Measurements from ENCODE around the gene CADM4. TPM values are rescaled to one million over a fixed set of nuclear protein-coding genes. Genes with fewer than 3 reads are reported as not detected.

CADM4 gene
- total and polyA plus RNA-seq, 2 experiments from 2014 or later, result 16.6 to 22.7 TPM

DNA sequence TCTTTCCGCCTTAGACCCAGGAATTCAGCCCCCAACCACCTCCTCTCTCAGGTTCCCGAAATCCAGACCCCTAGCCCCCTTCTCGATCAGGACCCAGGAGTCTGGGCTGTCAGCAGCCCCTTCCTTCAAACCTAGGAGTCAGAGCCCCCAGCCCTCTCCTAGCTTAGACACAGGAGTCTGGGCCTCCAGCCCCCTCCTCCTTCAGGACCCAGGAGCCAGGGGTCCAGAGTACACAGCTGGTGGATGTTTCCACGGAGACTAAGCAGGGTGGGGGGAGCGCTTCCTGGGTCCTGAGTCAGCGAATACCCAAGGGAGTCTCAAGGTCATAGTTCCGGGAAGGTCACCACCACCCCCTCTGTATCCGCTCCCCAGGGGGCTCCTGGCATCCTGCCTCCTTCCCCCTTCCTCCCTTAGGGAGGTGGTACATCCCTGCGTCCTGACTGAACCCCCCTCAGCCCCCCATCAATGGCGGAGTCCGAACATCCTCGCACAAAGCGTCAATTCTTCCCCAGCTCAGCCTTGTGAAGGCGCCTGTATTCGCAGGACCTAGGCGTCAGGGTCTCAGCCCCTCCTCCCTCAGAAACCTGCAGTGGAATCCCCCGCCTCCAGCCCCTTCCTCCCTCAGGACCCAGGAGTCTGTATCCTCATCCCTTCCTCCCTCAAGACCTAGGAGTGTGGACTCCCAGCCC is 4.6 kb downstream of the CADM4 start:
- H3K36me3 ChIP-seq (replicated peaks; ENCODE audit: insufficient read depth, low read depth), result no peaks in the 10 kb centered on the region
- no peaks in the 10 kb centered on the region for H3K9me2 ChIP-seq (replicated peaks; ENCODE audit: insufficient read depth)
- H3K9me3 ChIP-seq (ENCODE audit: low read depth), result no peaks in the 10 kb centered on the region
- peaks cover 19% of the 10 kb centered on the region for H3K4me1 ChIP-seq (ENCODE audit: insufficient read depth)
- no peaks in the 10 kb centered on the region for H3K79me2 ChIP-seq
- TF ChIP-seq, protein P1, sequence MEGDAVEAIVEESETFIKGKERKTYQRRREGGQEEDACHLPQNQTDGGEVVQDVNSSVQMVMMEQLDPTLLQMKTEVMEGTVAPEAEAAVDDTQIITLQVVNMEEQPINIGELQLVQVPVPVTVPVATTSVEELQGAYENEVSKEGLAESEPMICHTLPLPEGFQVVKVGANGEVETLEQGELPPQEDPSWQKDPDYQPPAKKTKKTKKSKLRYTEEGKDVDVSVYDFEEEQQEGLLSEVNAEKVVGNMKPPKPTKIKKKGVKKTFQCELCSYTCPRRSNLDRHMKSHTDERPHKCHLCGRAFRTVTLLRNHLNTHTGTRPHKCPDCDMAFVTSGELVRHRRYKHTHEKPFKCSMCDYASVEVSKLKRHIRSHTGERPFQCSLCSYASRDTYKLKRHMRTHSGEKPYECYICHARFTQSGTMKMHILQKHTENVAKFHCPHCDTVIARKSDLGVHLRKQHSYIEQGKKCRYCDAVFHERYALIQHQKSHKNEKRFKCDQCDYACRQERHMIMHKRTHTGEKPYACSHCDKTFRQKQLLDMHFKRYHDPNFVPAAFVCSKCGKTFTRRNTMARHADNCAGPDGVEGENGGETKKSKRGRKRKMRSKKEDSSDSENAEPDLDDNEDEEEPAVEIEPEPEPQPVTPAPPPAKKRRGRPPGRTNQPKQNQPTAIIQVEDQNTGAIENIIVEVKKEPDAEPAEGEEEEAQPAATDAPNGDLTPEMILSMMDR (IDR thresholded peaks at IDR 0.05; ENCODE audit: poor library complexity), result no peak
- no peak for TF ChIP-seq EZH2 (IDR thresholded peaks at IDR 0.05; ENCODE audit: borderline replicate concordance)
- no peak for TF ChIP-seq EZH2phosphoT487 (IDR thresholded peaks at IDR 0.05; ENCODE audit: low read depth, severe bottlenecking, unreplicated experiment)
- peak overlapping the region; percentile 78 for H3K4me2 ChIP-seq
- DNase-seq (ENCODE audit: low spot score), result peak; percentile 63
- 10% methylated on average over 16 of the region's 17 CpGs for WGBS (ENCODE audit: low lambda C conversion rate, missing lambda C conversion rate)
- H3K27ac ChIP-seq, result peak overlapping the region; percentile 70
- H3K27me3 ChIP-seq, result no peaks in the 10 kb centered on the region
- H4K20me1 ChIP-seq (ENCODE audit: insufficient read depth, poor library complexity, severe bottlenecking), result no peaks in the 10 kb centered on the region
- peak overlapping the region; percentile 73 for H2AFZ ChIP-seq
- peak overlapping the region; percentile 30 for H3K4me3 ChIP-seq

DNA sequence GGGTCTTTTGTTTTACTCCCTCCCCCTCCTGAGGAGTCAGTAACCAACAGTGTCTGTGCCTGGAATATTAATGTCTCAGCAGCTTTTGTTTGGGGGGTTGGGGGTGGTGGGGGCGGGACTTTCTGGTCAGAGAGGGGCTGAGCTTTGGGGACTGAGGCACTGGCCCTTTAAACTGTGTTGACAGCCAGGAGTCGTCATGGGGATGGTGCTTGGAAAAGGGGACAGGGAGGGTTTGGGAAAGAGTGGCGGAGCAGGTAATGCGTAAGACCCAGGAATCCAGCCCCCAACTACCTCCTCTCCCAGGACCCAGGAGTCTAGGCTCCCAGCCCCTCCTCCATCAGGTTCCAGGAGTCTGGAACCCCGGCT is 5.2 kb downstream of the CADM4 start:
- H3K36me3 ChIP-seq (replicated peaks; ENCODE audit: insufficient read depth, low read depth), result no peaks in the 10 kb centered on the region
- no peaks in the 10 kb centered on the region for H3K79me2 ChIP-seq
- peak overlapping the region; percentile 70 for H3K27ac ChIP-seq
- H3K27me3 ChIP-seq, result no peaks in the 10 kb centered on the region
- peaks cover 19% of the 10 kb centered on the region for H3K4me1 ChIP-seq (ENCODE audit: insufficient read depth)
- H3K9me3 ChIP-seq (ENCODE audit: low read depth), result no peaks in the 10 kb centered on the region
- no peak overlapping the region for H3K4me3 ChIP-seq
- H4K20me1 ChIP-seq (ENCODE audit: insufficient read depth, poor library complexity, severe bottlenecking), result no peaks in the 10 kb centered on the region
- no peaks in the 10 kb centered on the region for H3K9me2 ChIP-seq (replicated peaks; ENCODE audit: insufficient read depth)
- peak overlapping the region; percentile 73 for H2AFZ ChIP-seq
- WGBS (ENCODE audit: low lambda C conversion rate, missing lambda C conversion rate), result 17% methylated on average over 1 of the region's 5 CpGs
- TF ChIP-seq EZH2phosphoT487 (IDR thresholded peaks at IDR 0.05; ENCODE audit: low read depth, severe bottlenecking, unreplicated experiment), result no peak
- TF ChIP-seq, protein P1 (IDR thresholded peaks at IDR 0.05; ENCODE audit: poor library complexity), result no peak
- no peak for TF ChIP-seq EZH2 (IDR thresholded peaks at IDR 0.05; ENCODE audit: borderline replicate concordance)
- no peak for DNase-seq (ENCODE audit: low spot score)
- peak overlapping the region; percentile 78 for H3K4me2 ChIP-seq

- Histone ChIP-seq H3K9me2 (replicated peaks; ENCODE audit: insufficient read depth) (no peaks in the 10 kb centered on the region), H3K27ac (no peak overlapping the region), H3K27me3 (no peaks in the 10 kb centered on the region), H3K9me3 (ENCODE audit: low read depth) (no peaks in the 10 kb centered on the region), H3K36me3 (replicated peaks; ENCODE audit: insufficient read depth, low read depth) (no peaks in the 10 kb centered on the region), H3K4me3 (no peak overlapping the region), H4K20me1 (ENCODE audit: insufficient read depth, poor library complexity, severe bottlenecking) (no peaks in the 10 kb centered on the region), H3K4me1 (ENCODE audit: insufficient read depth) (peaks cover 19% of the 10 kb centered on the region), H3K79me2 (no peaks in the 10 kb centered on the region), H3K4me2 (peak overlapping the region; percentile 78), H2AFZ (no peak overlapping the region)
- TF ChIP-seq EZH2phosphoT487 (IDR thresholded peaks at IDR 0.05; ENCODE audit: low read depth, severe bottlenecking, unreplicated experiment) (no peak), EZH2 (IDR thresholded peaks at IDR 0.05; ENCODE audit: borderline replicate concordance) (no peak)
- TF ChIP-seq, protein P1 (IDR thresholded peaks at IDR 0.05; ENCODE audit: poor library complexity), result no peak
- 90% methylated on average over 5 of the region's 5 CpGs for WGBS (ENCODE audit: low lambda C conversion rate, missing lambda C conversion rate)
- DNase-seq (ENCODE audit: low spot score), result no peak
Measured at GRCh38 chr19:43634068-43634467, 5.6 kb downstream of the CADM4 start.
